HepG2 (cell line): ENCODE data around the gene LHFPL2. TPM values are rescaled to one million over a fixed set of nuclear protein-coding genes. Genes with fewer than 3 reads are reported as not detected.

ENCODE experiments used
- EHMT2 ChIP-seq: fragments of 200-600 bp; sonication (generic); IDR thresholded peaks from 2 replicates; pipeline ENCODE4 v1.7.0; 2017; ENCODE audit warnings: antibody characterized with exemption, low read depth, low read length, borderline replicate concordance
- ELF1 ChIP-seq: sonication (generic); formaldehyde crosslinking; IDR thresholded peaks from 2 replicates; pipeline ENCODE4 v1.4.0; 2020; ENCODE audit warnings: missing genetic modification reagents
- FOXP1 ChIP-seq, 2 experiments: fragments of 450-650 bp in 1 of 2; IDR thresholded peaks; 2 replicates each; pipeline ENCODE4 v1.6.1; 2017 to 2018; ENCODE audit warnings: antibody characterized with exemption in 1 of 2
- HNF4G ChIP-seq, 2 experiments: sonication (generic) in 1 of 2; formaldehyde crosslinking in 1 of 2; IDR thresholded peaks; 2 replicates each; pipeline versions ENCODE4 v1.4.0 to v1.6.1; 2011 to 2020; ENCODE audit warnings: borderline replicate concordance in 2 of 2, low read depth in 2 of 2, mild to moderate bottlenecking in 2 of 2, low read length in 1 of 2, missing genetic modification reagents in 1 of 2, moderate library complexity in 1 of 2
- POLR2A ChIP-seq, 2 experiments: IDR thresholded peaks; 2 replicates each; pipeline ENCODE4 v1.6.1; 2011; ENCODE audit warnings: low read depth in 2 of 2, low read length in 2 of 2, mild to moderate bottlenecking in 1 of 2, moderate library complexity in 1 of 2; ENCODE audit not compliant: insufficient read depth in 1 of 2
- ZNF33A ChIP-seq: sonication (generic); formaldehyde crosslinking; IDR thresholded peaks from 2 replicates; pipeline ENCODE4 v1.5.1; 2020; ENCODE audit warnings: missing genetic modification reagents, mild to moderate bottlenecking, moderate library complexity, borderline replicate concordance
- polyA plus RNA-seq, 8 experiments: library from polyadenylated mRNA; depleted of rRNA in 3 of 8; stranded (reverse) in 7 of 8; unstranded in 1 of 8; fragments of >200 nt; fragmentation: Illumina TruSeq in 4 of 8; extraction: Trizol in 4 of 8; gene quantifications; 2 replicates each; pipeline versions ENCODE4 v1.2.1 to v1.2.3, GENCODE V29; 2011 to 2016; ENCODE audit warnings: low read depth in 4 of 8, missing spikeins in 1 of 8, mixed read lengths in 1 of 8; ENCODE audit not compliant: insufficient read depth in 1 of 8
- total RNA-seq, 5 experiments: library from RNA; depleted of rRNA; stranded (reverse); fragments of >200 nt; fragmentation: Illumina TruSeq; extraction: Trizol; gene quantifications; 2 replicates each; pipeline ENCODE4 v1.2.3, GENCODE V29; 2016; ENCODE audit warnings: low read depth in 1 of 5
- TF ChIP-seq, protein P1 (sequence below): sonication (generic); formaldehyde crosslinking; IDR thresholded peaks from 2 replicates; pipeline ENCODE4 v1.5.1; 2020; ENCODE audit warnings: mild to moderate bottlenecking, missing genetic modification reagents, borderline replicate concordance
- TF ChIP-seq, protein P2 (sequence below): sonication (generic); formaldehyde crosslinking; IDR thresholded peaks from 2 replicates; pipeline ENCODE4 v1.4.0; 2020; ENCODE audit warnings: mild to moderate bottlenecking, missing genetic modification reagents, borderline replicate concordance
- TF ChIP-seq, protein P3 (sequence below): IDR thresholded peaks from 2 replicates; pipeline ENCODE4 v1.6.1; 2016; ENCODE audit warnings: mild to moderate bottlenecking
- TF ChIP-seq, protein P4 (sequence below): sonication (generic); formaldehyde crosslinking; IDR thresholded peaks from 2 replicates; pipeline ENCODE4 v1.5.0; 2020; ENCODE audit warnings: mild to moderate bottlenecking, missing genetic modification reagents

Gene LHFPL2
- total and polyA plus RNA-seq, 2 of the 13 experiments (the other 11 are each of a cell fraction or from before 2014, with no cell fraction given) = 6.0 to 20.0 TPM

DNA sequence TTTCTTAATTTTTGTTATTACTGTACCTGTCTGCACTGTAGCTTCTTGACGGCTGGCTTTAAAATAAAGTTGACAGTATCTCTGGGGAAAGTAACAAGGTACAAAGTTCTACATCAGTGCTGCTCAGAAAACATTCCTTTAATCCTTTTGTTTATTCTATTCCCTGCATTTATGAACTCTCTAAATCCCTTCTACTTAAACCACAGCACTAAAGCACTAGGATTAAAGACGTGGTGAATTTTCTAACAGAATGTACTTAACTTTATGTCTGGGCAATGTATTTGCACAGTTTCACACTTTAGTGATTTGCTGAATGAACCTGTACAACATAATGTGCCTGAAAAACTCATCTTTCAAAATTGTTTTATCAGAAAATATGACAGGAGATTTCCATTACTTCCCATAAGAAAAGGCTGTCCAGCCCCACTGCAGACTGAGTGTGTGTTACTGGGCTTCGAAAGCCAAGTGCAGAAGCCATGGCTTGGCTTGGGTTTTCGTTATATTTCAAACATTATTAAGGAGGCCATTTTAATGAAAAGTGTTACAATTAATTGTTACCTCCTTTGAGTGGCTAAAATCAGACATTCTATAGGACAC, 43.8 kb downstream of the LHFPL2 start (continued):
- TF ChIP-seq, protein P1, sequence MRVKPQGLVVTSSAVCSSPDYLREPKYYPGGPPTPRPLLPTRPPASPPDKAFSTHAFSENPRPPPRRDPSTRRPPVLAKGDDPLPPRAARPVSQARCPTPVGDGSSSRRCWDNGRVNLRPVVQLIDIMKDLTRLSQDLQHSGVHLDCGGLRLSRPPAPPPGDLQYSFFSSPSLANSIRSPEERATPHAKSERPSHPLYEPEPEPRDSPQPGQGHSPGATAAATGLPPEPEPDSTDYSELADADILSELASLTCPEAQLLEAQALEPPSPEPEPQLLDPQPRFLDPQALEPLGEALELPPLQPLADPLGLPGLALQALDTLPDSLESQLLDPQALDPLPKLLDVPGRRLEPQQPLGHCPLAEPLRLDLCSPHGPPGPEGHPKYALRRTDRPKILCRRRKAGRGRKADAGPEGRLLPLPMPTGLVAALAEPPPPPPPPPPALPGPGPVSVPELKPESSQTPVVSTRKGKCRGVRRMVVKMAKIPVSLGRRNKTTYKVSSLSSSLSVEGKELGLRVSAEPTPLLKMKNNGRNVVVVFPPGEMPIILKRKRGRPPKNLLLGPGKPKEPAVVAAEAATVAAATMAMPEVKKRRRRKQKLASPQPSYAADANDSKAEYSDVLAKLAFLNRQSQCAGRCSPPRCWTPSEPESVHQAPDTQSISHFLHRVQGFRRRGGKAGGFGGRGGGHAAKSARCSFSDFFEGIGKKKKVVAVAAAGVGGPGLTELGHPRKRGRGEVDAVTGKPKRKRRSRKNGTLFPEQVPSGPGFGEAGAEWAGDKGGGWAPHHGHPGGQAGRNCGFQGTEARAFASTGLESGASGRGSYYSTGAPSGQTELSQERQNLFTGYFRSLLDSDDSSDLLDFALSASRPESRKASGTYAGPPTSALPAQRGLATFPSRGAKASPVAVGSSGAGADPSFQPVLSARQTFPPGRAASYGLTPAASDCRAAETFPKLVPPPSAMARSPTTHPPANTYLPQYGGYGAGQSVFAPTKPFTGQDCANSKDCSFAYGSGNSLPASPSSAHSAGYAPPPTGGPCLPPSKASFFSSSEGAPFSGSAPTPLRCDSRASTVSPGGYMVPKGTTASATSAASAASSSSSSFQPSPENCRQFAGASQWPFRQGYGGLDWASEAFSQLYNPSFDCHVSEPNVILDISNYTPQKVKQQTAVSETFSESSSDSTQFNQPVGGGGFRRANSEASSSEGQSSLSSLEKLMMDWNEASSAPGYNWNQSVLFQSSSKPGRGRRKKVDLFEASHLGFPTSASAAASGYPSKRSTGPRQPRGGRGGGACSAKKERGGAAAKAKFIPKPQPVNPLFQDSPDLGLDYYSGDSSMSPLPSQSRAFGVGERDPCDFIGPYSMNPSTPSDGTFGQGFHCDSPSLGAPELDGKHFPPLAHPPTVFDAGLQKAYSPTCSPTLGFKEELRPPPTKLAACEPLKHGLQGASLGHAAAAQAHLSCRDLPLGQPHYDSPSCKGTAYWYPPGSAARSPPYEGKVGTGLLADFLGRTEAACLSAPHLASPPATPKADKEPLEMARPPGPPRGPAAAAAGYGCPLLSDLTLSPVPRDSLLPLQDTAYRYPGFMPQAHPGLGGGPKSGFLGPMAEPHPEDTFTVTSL = peak; percentile 73; the same call in 1 of the 2 replicates
- no peak for TF ChIP-seq EHMT2
- no peak for TF ChIP-seq FOXP1 (IDR thresholded peaks at IDR 0.05)
- TF ChIP-seq FOXP1 (CRISPR knock-in tag; IDR thresholded peaks at IDR 0.05) = peak; percentile 16; the same call in 1 of the 2 replicates
- TF ChIP-seq, protein P2, sequence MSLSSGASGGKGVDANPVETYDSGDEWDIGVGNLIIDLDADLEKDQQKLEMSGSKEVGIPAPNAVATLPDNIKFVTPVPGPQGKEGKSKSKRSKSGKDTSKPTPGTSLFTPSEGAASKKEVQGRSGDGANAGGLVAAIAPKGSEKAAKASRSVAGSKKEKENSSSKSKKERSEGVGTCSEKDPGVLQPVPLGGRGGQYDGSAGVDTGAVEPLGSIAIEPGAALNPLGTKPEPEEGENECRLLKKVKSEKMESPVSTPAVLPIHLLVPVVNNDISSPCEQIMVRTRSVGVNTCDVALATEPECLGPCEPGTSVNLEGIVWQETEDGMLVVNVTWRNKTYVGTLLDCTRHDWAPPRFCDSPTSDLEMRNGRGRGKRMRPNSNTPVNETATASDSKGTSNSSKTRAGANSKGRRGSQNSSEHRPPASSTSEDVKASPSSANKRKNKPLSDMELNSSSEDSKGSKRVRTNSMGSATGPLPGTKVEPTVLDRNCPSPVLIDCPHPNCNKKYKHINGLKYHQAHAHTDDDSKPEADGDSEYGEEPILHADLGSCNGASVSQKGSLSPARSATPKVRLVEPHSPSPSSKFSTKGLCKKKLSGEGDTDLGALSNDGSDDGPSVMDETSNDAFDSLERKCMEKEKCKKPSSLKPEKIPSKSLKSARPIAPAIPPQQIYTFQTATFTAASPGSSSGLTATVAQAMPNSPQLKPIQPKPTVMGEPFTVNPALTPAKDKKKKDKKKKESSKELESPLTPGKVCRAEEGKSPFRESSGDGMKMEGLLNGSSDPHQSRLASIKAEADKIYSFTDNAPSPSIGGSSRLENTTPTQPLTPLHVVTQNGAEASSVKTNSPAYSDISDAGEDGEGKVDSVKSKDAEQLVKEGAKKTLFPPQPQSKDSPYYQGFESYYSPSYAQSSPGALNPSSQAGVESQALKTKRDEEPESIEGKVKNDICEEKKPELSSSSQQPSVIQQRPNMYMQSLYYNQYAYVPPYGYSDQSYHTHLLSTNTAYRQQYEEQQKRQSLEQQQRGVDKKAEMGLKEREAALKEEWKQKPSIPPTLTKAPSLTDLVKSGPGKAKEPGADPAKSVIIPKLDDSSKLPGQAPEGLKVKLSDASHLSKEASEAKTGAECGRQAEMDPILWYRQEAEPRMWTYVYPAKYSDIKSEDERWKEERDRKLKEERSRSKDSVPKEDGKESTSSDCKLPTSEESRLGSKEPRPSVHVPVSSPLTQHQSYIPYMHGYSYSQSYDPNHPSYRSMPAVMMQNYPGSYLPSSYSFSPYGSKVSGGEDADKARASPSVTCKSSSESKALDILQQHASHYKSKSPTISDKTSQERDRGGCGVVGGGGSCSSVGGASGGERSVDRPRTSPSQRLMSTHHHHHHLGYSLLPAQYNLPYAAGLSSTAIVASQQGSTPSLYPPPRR (CRISPR knock-in tag) = peak; percentile 38; the same call in 1 of the 2 replicates
- TF ChIP-seq, protein P3, sequence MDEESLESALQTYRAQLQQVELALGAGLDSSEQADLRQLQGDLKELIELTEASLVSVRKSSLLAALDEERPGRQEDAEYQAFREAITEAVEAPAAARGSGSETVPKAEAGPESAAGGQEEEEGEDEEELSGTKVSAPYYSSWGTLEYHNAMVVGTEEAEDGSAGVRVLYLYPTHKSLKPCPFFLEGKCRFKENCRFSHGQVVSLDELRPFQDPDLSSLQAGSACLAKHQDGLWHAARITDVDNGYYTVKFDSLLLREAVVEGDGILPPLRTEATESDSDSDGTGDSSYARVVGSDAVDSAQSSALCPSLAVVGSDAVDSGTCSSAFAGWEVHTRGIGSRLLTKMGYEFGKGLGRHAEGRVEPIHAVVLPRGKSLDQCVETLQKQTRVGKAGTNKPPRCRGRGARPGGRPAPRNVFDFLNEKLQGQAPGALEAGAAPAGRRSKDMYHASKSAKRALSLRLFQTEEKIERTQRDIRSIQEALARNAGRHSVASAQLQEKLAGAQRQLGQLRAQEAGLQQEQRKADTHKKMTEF (CRISPR knock-in tag) = no peak; the same call in 1 of the 2 replicates
- peak; percentile 45; the same call in 1 of the 2 replicates for TF ChIP-seq HNF4G (IDR thresholded peaks at IDR 0.05; ENCODE audit: borderline replicate concordance, low read depth, low read length)
- TF ChIP-seq HNF4G (CRISPR knock-in tag; IDR thresholded peaks at IDR 0.05; ENCODE audit: borderline replicate concordance, low read depth) = no peak
- TF ChIP-seq POLR2A (IDR thresholded peaks at IDR 0.05; ENCODE audit: insufficient read depth in 1 of 2, low read depth in 2 of 2, low read length in 2 of 2) = no peak
- TF ChIP-seq, protein P4, sequence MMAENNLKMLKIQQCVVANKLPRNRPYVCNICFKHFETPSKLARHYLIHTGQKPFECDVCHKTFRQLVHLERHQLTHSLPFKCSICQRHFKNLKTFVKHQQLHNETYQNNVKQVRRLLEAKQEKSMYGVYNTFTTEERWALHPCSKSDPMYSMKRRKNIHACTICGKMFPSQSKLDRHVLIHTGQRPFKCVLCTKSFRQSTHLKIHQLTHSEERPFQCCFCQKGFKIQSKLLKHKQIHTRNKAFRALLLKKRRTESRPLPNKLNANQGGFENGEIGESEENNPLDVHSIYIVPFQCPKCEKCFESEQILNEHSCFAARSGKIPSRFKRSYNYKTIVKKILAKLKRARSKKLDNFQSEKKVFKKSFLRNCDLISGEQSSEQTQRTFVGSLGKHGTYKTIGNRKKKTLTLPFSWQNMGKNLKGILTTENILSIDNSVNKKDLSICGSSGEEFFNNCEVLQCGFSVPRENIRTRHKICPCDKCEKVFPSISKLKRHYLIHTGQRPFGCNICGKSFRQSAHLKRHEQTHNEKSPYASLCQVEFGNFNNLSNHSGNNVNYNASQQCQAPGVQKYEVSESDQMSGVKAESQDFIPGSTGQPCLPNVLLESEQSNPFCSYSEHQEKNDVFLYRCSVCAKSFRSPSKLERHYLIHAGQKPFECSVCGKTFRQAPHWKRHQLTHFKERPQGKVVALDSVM = no peak
- TF ChIP-seq ZNF33A (CRISPR knock-in tag) = no peak
- TF ChIP-seq ELF1 = no peak
